HG02623 (cell line): ENCODE results near the gene RBM33.
A peak's percentile ranks its signal among the peaks of the same experiment; 100 is the strongest.

Experiments
- ATAC-seq: cut with Tn5 transposase; IDR thresholded peaks from one replicate; pipeline ENCODE4 v1.9.1; 2021; ENCODE audit warnings: moderate library complexity; ENCODE audit not compliant: unreplicated experiment

RBM33 gene

DNA sequence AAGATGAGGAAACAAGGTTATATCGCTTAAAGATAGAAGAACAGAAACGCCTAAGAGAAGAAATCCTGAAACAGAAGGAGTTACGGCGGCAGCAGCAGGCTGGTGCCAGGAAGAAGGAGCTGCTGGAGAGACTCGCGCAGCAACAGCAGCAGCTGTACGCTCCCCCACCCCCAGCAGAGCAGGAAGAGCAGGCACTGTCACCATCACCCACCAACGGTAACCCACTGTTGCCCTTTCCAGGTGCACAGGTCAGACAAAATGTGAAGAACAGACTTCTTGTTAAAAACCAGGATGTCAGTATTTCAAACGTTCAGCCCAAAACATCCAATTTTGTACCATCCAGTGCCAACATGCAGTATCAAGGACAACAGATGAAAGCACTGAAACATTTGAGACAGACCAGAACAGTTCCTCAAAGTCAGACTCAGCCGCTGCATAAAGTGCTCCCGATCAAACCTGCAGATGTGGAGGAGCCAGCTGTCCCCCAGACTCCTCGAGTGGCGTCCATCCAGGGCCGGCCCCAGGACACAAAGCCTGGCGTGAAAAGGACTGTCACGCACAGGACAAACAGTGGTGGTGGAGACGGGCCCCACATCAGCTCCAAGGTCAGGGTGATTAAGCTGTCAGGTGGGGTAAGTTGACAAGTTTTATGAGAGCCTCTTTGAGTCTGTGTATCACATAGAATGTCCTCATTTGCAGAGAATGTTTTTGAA is 100.7 kb downstream of the RBM33 start:
- no peak for ATAC-seq

GRCh38 chr7:155745737-155746136 is 101.3 kb downstream of the RBM33 start:
- ATAC-seq, result peak; percentile 1

- peak; percentile 71 for ATAC-seq
Measured at GRCh38 chr7:155746188-155746587, 101.7 kb downstream of the RBM33 start.

DNA sequence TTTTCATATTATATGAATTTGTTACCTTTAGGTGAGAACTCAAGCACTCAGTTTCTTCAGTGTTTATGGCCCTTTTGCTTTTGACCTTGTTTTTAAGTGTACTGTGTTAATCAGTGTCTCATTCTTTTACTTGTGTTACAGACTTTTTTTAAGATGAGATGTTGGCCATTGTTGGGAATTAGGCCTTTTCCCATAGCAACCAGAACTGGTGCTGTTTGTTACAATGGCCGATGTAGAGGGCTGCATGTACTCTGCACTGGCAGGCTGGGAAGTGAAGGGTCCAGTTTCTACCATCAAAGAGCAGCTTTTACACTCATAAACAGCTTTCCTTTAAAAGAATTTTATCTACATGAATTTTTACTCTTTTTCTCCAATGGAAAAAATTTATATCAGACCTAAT is 102.7 kb downstream of the RBM33 start:
- no peak for ATAC-seq

- ATAC-seq, result no peak
Measured at GRCh38 chr7:155749578-155749977, 105.1 kb downstream of the RBM33 start.

GRCh38 chr7:155750255-155751125 is 106.0 kb downstream of the RBM33 start:
- no peak for ATAC-seq

DNA sequence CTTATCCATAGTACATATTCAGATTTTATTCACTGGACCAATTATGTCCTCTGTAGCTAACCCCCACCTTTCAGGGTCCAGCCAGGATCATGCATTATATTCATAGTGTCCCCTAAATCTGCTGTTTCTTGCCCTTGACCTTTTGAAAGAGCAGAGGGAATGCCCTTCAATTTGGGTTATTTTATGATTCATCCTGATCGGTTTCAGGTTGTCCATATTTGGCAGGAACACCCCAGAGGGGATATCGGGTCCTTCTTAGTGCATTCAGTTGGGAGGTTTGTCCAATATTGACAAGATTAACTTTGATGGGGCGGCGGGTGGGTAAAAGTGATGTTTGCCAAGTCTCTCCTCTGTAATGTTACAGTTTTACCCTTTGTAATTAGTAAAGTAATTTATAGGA is 106.9 kb downstream of the RBM33 start:
- no peak for ATAC-seq

- peak; percentile 44 for ATAC-seq
Measured at GRCh38 chr7:155752756-155753445, 108.4 kb downstream of the RBM33 start.

- no peak for ATAC-seq
Measured at GRCh38 chr7:155753446-155753965, 109.0 kb downstream of the RBM33 start.

- ATAC-seq, result no peak
Measured at GRCh38 chr7:155754165-155754564, 109.7 kb downstream of the RBM33 start.

DNA sequence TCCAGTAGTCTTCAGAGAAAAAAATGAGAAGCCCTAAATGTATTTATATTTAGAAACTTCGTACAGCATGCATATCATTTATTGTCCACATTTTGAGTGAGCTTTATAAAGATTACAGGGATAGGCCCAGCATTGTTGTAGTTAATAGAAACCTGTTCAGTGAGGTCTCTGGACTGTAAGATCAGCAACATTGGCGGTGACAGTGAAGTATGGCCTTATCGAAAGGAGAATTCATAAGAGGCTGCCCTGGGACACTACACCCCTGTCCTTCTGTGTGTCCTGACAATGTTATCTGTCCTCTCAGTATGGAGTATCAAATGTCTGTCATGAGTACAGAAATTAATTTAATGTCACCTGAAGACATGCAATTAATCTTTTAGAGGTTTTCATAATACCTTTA is 110.6 kb downstream of the RBM33 start:
- no peak for ATAC-seq

- ATAC-seq, result no peak
Measured at GRCh38 chr7:155756322-155756721, 111.9 kb downstream of the RBM33 start.

DNA sequence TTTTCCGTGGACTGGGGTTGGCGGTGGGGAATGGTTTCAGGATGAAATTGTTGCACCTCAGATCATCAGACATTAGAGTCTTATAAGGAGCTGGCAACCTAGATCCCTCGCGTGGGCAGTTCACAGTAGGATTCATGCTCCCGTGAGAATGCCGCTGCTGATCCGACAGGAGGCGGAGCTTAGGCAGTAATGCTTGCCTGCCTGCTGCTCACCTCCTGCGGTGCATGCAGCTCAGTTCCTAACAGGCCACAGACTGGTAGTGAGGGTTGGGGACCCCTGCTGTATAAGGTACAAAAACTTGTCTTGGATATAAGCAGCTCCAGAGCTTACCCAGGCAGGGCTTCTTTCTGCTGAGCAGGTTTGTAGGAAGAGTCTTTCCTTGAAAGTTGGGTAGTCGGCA is 113.9 kb downstream of the RBM33 start:
- no peak for ATAC-seq

- no peak for ATAC-seq
Measured at GRCh38 chr7:155759740-155760430, 115.4 kb downstream of the RBM33 start.

DNA sequence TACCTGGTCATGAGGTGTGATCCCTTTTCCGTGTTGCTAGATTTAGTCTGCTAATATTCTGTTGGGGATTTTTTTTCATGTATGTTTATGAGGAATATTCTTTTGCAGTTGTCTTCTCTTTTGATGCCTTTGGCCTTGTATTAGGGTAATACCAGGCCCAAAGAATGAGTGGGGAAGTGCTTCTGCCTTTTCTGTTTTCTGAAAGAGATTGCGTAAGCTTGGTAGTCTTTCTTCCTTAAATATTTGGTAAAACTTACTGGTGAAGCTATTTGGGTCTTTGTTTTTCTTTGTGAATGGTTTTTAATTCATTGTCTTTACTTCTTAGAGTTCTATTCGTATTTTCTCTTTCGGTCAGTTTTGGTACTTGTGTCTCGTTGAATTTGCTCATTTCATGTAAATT is 116.7 kb downstream of the RBM33 start:
- no peak for ATAC-seq

DNA sequence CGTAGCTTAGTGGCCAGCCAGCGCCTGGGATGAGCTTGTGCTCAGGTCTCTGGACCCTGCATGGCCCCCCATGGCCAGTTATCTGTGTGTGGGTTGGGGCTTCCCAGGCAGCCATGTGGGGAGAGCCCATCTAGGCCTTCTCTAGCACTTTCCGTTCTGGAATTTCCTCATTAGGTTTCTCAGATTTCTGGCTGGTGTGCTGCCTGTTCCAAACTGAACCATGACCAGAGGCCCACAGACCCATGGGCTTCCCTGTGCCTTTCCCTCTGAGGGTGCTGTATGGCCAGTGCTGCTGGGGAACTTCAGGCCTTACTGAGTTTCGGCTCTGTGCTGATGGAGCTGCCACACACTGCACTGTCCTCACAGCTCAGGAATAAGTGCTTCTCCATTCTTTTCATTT is 117.6 kb downstream of the RBM33 start:
- ATAC-seq, result no peak

GRCh38 chr7:155762655-155763054 is 118.2 kb downstream of the RBM33 start:
- ATAC-seq, result no peak

DNA sequence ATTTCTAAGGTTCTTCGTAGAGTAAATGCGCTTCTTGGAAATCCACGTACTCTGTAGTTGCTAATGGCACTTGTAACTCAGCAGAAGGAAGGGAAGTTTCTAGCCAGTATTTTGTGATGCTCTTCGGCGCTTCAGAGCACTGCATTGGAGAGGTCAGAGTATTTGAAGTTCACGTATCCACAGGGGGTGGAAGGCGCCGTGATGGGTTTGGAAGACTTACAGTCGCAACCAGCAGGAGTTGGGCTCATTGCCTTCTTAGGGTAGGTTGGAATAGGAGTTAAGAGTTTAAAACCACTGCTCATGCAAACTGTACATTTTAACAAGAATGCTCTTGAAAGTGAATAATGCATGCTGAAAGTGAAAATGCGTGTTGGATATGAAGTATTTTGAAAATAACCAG is 118.7 kb downstream of the RBM33 start:
- ATAC-seq, result no peak

DNA sequence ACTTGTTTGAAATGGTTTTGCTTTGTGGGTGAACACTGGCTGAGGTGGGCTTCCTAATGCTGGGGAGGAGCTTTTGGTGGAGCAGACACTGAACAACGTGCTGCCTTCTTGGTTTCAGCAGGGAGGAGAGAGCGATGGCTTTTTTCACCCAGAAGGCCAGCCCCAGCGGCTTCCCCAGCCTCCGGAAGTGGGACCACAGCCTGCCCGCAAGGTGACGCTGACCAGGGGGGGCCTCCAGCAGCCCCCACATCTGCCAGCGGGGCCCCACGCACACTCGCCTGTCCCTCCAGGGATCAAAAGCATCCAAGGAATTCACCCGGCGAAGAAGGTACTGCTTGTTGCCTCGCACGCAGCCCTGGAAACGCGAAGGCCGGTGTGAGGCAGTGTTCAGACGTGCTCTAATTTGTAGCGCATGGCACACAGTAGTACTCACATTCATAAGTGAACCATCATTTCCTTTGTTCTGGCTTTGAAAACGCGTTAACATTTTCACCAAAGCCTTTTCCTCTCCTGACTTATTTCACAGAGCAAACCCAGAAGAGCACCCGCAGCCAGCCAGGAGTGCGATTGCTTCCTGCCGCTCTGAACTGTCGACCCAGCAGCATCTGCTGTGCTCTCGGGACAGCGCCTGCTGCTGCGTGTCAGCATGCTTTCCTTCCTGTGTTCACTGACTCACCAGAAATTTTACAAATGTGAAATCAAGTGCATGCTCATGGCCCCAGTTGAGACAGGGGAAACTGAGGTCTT is 119.4 kb downstream of the RBM33 start:
- ATAC-seq, result peak; percentile 50

DNA sequence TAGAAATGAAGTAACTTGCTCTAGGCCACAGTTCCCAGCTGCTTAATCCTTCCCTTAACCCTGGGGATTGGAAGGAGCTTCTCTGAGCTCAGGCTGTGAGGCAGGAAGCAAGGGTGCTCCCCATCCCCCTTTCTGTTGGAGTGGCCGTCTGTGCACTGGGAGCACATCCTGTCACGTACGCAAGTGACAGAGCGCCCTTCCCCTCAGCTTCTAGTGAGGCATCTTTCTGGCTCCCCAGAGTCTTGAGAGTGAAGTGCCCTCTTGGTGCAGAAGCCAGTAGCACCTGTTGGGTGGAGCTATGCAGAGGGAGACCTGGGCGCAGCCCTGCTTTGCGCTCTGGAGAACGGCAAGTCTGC is 120.0 kb downstream of the RBM33 start:
- peak; percentile 32 for ATAC-seq
